SU-DHL-6 (cell line): ENCODE data around the gene GJC2.

Experiments used
- H2AFZ ChIP-seq: fragments of 200-600 bp; sonication (generic); 2 replicates; pipeline ENCODE4 v1.6.1; 2014; ENCODE audit warnings: low read depth, mild to moderate bottlenecking, moderate library complexity, mixed read lengths, antibody characterized with exemption, low read length; ENCODE audit not compliant: severe bottlenecking
- H3F3A ChIP-seq: fragments of 200-600 bp; shearing (Covaris generic); 2 replicates; pipeline ENCODE4 v1.6.0; 2016; ENCODE audit warnings: antibody characterized with exemption, mild to moderate bottlenecking; ENCODE audit not compliant: insufficient read depth
- H3K27ac ChIP-seq: fragments of 200-600 bp; sonication (generic); 2 replicates; pipeline ENCODE4 v1.5.1; 2016; ENCODE audit warnings: low read depth, mild to moderate bottlenecking, low read length, moderate library complexity, mixed read lengths
- H3K27me3 ChIP-seq: fragments of 200-600 bp; sonication (generic), shearing (Covaris generic); 2 replicates; pipeline ENCODE4 v1.6.0; 2014; ENCODE audit warnings: mild to moderate bottlenecking, low read length
- H3K36me3 ChIP-seq: fragments of 200-600 bp; sonication (generic); 2 replicates; pipeline ENCODE4 v1.6.1; 2014; ENCODE audit warnings: mild to moderate bottlenecking, low read length, mixed read lengths
- H3K4me2 ChIP-seq: fragments of 300-600, 200-600 bp; shearing (Covaris generic), sonication (generic); 2 replicates; pipeline ENCODE4 v1.6.0; 2014; ENCODE audit warnings: low read length, low read depth, mild to moderate bottlenecking; ENCODE audit not compliant: poor library complexity, severe bottlenecking
- H3K4me3 ChIP-seq: fragments of 200-600 bp; sonication (generic); 2 replicates; pipeline ENCODE4 v1.5.1; 2014; ENCODE audit warnings: antibody characterized with exemption, low read length, mild to moderate bottlenecking, mixed read lengths; ENCODE audit not compliant: insufficient read depth, poor library complexity, severe bottlenecking
- H3K79me2 ChIP-seq: fragments of 200-600 bp; sonication (generic); 2 replicates; pipeline ENCODE4 v1.6.1; 2014; ENCODE audit warnings: mild to moderate bottlenecking, low read length, moderate library complexity; ENCODE audit not compliant: insufficient read depth
- H3K9ac ChIP-seq: fragments of 200-600 bp; sonication (generic); 2 replicates; pipeline ENCODE4 v1.7.0; 2014; ENCODE audit warnings: mild to moderate bottlenecking, low read length
- H3K9me2 ChIP-seq: fragments of 200-600 bp; sonication (generic); replicated peaks from 2 replicates; pipeline ENCODE4 v1.6.1; 2014; ENCODE audit warnings: low read length; ENCODE audit not compliant: insufficient read depth
- H3K9me3 ChIP-seq: fragments of 200-600 bp; sonication (generic); 2 replicates; pipeline ENCODE4 v1.6.1; 2014; ENCODE audit warnings: low read length, mixed read lengths; ENCODE audit not compliant: insufficient read depth
- H4K20me1 ChIP-seq: fragments of 200-600 bp; sonication (generic); 2 replicates; pipeline ENCODE4 v1.6.1; 2014; ENCODE audit warnings: low read depth, mild to moderate bottlenecking, antibody characterized with exemption, low read length, moderate library complexity, mixed read lengths
- CTCF ChIP-seq: fragments of 200-600 bp; sonication (generic); IDR thresholded peaks from one replicate; pipeline ENCODE4 v1.5.1; 2017; ENCODE audit warnings: antibody characterized with exemption, mild to moderate bottlenecking, low read length, moderate library complexity; ENCODE audit not compliant: insufficient read depth, poor library complexity, severe bottlenecking
- EZH2phosphoT487 ChIP-seq: fragments of 200-600 bp; sonication (generic), shearing (Covaris generic); conservative IDR thresholded peaks from 2 replicates; pipeline ENCODE4 v1.6.1; 2018; ENCODE audit warnings: mild to moderate bottlenecking, antibody characterized with exemption, low read length, moderate library complexity, mixed read lengths

GJC2 gene

GRCh38 chr1:228152097-228152917, 2.6 kb downstream of the GJC2 start:
- H3K79me2 ChIP-seq = no peaks in the 10 kb centered on the region
- H3K9me3 ChIP-seq = no peaks in the 10 kb centered on the region
- TF ChIP-seq CTCF (no peak), EZH2phosphoT487 (no peak)
- no peak overlapping the region for H3K4me3 ChIP-seq
- H3K27me3 ChIP-seq = no peaks in the 10 kb centered on the region
- no peak overlapping the region for H3K9ac ChIP-seq
- H3K27ac ChIP-seq = no peak overlapping the region
- H3K36me3 ChIP-seq = no peaks in the 10 kb centered on the region
- H3F3A ChIP-seq = no peaks in the 10 kb centered on the region
- H2AFZ ChIP-seq = no peak overlapping the region
- no peaks in the 10 kb centered on the region for H3K9me2 ChIP-seq
- no peak overlapping the region for H3K4me2 ChIP-seq
- no peaks in the 10 kb centered on the region; the same call in 1 of the 2 replicates for H4K20me1 ChIP-seq

GRCh38 chr1:228152918-228153258, 3.2 kb downstream of the GJC2 start:
- H3K36me3 ChIP-seq = no peaks in the 10 kb centered on the region
- no peaks in the 10 kb centered on the region for H3K9me2 ChIP-seq
- H3K4me3 ChIP-seq = no peak overlapping the region
- no peaks in the 10 kb centered on the region for H3K9me3 ChIP-seq
- no peaks in the 10 kb centered on the region for H3K27me3 ChIP-seq
- TF ChIP-seq CTCF = no peak
- no peak for TF ChIP-seq EZH2phosphoT487
- no peak overlapping the region for H2AFZ ChIP-seq
- no peak overlapping the region for H3K4me2 ChIP-seq
- no peak overlapping the region for H3K27ac ChIP-seq
- no peak overlapping the region for H3K9ac ChIP-seq
- no peaks in the 10 kb centered on the region for H3K79me2 ChIP-seq
- no peaks in the 10 kb centered on the region; the same call in 1 of the 2 replicates for H4K20me1 ChIP-seq
- H3F3A ChIP-seq = no peaks in the 10 kb centered on the region

- H3K27me3 ChIP-seq = no peaks in the 10 kb centered on the region
- H3K4me2 ChIP-seq = no peak overlapping the region
- H3K9me2 ChIP-seq = no peaks in the 10 kb centered on the region
- H3F3A ChIP-seq = no peaks in the 10 kb centered on the region
- no peaks in the 10 kb centered on the region for H3K79me2 ChIP-seq
- no peaks in the 10 kb centered on the region for H3K9me3 ChIP-seq
- no peak overlapping the region for H3K4me3 ChIP-seq
- TF ChIP-seq EZH2phosphoT487 = no peak
- TF ChIP-seq CTCF = no peak
- no peak overlapping the region for H2AFZ ChIP-seq
- no peaks in the 10 kb centered on the region for H3K36me3 ChIP-seq
- no peak overlapping the region for H3K27ac ChIP-seq
- no peak overlapping the region for H3K9ac ChIP-seq
- no peaks in the 10 kb centered on the region; the same call in 1 of the 2 replicates for H4K20me1 ChIP-seq
These were observed 4.4 kb downstream of the GJC2 start for GRCh38 chr1:228154021-228154669.
